ENCODE results near the gene APCDD1L.

Gene APCDD1L

DNA sequence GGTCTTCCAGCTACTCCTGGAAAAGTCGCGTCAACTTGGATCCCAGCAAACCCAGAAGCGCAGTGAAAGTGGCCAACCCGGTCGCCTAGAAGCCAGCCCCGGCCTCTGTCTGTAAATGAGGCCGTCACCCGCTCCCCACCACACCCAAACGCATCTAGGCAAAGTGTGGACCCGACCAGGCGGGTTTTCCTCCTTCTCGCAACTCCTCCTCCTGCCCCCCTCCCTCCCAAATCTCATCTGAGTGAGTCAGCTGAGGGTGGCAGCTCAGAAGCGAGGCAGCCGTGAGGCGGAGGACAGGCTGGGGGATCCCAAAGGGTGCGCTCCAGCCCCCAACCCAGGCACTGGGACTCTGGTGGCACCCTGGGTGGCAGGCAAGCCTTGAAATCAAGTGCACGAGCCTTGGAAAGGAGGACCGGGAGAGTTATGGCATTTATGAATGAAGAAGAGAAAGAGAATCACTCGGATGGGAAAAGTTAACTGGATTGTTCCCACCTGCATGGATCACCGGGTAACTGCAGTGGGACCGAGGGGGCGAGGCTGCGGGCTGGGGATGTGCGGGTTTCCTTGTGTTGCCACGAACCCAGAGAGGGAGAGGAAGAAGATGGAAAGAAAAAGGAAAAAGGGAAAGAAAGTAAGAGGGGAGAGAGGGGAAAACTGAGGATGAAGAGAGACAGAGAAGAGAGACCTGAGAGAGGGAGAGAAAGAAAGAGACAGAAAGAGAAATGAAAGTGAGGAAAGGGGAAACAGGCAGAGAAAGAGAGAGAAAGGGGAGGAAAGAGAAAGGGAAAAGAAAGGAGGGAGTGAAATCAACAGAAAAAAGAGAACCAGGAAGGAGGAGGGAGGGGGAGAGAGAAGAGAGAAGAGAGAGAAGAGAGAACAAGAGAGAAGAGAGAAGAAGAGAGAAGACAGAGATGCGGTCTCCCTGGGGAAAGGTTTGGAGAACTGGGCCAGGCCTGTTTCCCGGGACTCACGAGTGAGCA lies at the start of gene APCDD1L:
Gene APCDD1L (minus strand): TSS at position 167 of the 980 bp plus-strand sequence. CDS start 692 bp downstream, outside the sequence.
- no peak for DNase-seq

- DNase-seq: no peak
Measured at GRCh38 chr20:58559368-58559729, 44.1 kb upstream of the APCDD1L start.

- DNase-seq: no peak
Measured at GRCh38 chr20:58558486-58559367, 43.5 kb upstream of the APCDD1L start.

DNA sequence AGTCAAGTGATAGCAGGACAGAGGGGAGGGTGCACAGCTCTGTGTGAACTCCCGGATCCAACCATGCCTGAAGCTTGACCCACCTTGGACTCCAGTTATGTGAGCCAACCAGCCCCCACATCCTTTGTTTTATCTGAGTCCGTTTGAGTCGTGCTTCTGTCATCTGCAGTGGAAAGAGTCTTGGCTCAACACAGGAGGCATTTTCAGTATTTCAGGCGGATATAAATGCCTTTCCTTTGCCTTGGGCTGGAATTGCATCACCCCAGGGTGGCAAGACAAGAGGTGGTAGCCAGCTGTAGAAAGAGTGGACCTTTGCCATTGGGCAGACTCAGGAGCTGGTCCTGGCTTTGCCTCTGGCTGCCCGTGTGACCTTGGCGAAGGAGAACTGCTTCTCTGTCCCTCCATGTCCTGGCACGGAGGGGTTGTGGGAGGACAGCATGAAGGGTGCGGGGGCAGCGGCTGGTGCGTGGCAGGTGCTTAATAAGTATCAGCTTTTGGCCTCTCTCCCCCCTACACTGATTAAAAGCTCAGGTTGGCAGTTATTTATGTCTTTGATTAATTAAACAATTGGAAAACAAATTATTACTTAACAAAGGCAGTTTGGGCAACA lies 42.6 kb upstream of the APCDD1L start:
- no peak for DNase-seq

DNA sequence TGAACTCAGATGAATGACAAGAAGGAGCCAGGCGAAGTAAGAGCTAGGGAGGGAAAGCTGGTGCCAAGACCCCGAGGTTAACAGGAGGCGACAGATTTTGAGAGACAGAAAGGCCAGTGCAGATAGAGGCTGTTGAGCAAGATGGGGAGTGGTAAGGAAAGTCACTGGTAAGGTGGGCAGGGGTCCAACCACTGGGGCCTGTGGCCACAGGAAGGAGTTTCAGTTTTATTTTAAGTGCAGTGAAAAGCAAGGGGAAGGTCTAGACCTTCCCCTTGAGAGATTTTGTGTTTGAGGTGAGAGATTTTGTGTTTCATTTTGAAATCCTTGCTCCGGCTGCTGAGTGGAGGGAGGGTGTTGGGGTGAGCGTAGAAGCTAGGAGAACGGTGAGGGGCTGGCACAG lies 41.8 kb upstream of the APCDD1L start:
- no peak for DNase-seq

GRCh38 chr20:58555078-58555765 lies 40.0 kb upstream of the APCDD1L start:
- no peak for DNase-seq

GRCh38 chr20:58554541-58554940 lies 39.3 kb upstream of the APCDD1L start:
- no peak for DNase-seq

GRCh38 chr20:58553841-58554240 lies 38.6 kb upstream of the APCDD1L start:
- DNase-seq: no peak

GRCh38 chr20:58553166-58553696 lies 38.0 kb upstream of the APCDD1L start:
- no peak for DNase-seq

DNA sequence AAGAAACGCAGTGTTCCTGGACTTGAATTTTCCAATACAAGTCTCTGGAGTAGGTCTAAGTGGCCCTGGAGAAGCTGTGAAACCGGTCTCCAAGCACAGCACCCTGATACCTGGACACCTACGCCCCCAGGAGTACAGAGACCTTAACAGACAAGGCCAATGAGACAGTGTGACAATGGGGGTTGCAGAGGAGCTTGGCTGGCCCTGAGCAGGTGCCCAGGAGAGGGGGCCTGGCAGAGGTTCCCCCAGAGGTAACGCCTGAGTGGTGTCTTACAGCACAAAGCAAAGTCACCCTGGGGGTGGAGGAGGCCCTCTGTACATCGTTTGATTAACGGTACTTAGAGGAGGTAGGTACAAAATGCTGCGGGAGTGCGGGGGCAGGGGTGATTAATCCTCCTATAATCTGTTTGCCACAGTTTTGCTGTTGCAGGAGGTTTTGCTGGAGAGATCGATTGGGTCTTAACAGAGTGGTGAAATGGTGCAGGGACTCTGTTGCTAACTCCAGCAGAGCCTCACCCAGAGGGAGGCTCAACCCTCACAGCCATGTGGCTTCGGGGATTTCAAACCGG lies 37.3 kb upstream of the APCDD1L start:
- no peak for DNase-seq

GRCh38 chr20:58551631-58552030 lies 36.4 kb upstream of the APCDD1L start:
- DNase-seq: no peak

DNA sequence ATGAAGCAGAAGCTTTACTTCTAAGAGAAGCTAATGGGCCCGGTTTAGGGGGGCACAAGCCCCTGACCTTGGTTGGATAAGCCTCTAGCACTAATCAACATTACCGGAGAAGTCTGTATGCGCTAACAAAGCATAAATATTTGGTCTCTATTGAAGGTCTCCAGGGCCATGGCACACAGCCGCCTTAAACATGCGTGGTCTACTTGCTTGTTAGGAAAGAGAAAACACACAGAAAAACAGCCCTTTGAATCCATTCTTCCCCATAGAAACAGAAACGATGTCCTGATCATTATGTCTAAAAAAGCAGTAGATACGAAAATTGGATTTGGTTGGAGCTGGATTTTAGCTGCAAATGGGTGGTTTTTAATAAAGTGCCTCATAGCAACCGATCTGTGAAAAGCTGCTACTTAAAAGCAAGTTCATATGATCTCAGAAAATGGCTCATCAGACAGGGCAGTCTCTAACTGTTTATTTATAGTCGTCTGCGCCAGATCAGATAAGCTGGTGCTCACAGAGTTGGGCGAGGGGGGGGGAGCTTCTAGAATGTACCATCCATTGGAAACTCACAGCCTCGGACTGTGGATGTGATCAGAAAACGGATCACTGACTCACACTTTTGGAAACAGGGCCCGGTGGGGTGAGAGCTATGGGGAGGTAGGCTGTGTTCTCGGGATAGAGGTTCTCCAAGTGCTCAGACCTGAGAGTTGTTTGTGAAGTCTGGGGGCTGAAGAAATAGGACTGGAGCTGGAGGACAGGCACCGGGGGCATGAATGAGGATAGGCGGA lies 35.3 kb upstream of the APCDD1L start:
- no peak for DNase-seq

- DNase-seq: no peak
Measured at GRCh38 chr20:58549231-58550209, 34.3 kb upstream of the APCDD1L start.

DNA sequence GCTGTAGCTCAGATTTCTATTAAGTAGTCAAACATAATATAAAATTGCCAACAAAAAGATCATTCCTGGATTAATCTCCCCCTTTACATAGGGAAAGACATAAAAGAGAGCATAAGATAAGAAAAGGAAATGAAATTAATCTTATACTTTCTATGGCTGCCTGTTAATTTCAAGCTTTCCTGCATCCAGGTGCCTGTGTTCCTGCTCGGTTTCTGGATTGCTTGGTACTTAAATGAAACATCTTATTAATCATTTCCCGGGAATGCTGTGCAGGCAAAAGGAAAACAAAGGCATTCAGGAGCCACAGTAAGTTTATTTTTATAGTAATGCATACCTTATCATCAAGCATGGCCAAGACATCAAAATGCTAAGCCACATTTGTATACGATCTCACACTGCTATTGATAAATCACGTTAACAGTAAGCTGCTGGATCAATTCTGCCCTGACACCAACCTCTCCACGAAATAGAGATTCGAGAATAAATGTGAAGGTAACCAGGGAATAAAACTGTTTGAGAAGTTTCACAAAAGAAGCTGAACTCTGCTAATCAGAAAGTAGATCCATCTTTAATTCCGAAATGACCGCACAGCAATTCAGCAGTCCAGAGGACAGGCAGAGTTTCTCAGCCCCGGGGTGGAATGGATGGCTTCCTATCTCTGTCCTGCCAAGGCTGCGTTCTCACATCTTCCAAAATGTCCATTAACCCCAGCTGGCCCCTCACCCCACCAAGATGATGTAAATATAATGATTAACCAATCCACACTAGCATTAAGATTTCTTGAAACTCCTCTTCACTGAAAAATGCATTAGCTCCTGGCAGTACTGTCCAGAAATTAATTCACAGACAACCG lies 32.6 kb upstream of the APCDD1L start:
- no peak for DNase-seq

DNA sequence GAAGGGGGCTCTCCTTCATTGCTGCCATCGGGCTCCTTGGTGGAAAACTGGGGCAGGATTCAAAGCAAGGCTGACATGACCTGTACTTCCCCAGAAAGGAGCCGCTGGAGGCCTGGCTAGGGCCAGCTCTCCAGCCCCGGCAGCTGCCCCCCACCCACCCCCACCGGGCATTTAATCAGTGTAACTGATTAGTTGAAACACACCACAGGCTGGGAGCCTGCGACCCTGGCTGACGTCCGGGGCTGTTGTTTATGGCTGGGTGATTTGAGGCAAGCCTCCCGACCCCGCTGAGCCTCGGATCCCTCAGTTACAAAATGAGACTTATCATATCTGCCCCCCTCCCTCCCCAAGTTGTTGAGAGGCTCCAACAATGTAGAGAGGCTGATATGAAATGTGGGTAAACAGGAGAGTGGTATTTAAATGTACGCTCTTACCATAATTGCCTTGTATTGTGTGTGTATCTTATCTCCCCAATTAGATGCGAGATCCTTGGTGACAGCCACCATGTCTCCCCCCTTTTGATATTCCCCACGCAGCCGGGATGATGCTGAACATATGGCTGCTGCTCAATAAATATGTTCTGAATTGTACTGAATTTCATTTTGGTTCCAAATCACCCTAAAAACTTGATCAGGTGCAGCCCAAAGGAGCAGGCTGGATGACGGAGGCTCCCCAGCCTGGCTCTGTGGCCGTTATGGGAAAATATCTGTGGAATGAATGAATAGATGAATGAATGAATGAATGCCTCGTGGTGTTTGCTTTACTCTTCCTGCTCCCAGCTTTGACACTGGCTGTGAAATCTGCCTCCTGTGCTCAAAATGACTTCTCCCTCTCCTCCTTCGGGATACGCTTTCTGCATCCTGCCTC lies 31.8 kb upstream of the APCDD1L start:
- no peak for DNase-seq

DNA sequence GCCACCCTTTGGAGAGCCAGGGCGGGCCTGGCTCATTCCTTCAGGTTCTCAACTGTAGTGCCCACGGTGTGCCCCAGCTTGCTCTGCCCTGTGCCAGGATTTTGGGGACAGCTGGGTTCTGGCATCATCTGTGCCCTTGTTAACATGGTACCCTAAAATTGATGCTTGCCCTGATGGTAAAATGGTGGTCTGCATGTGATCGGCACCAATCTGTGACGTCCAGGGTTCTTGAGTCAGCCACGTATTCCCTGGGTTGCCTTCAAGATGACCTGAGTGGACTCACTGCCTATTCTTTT lies 31.2 kb upstream of the APCDD1L start:
- no peak for DNase-seq

- no peak for DNase-seq
Measured at GRCh38 chr20:58545565-58546415, 30.6 kb upstream of the APCDD1L start.

Data from activated effector memory CD4-positive, alpha-beta T cell treated with anti-CD3 and anti-CD28 coated beads, Interleukin-2, amount 50 U/mL, for 16 hours (primary cell).